Vagina (tissue), 2 donors: ENCODE measurements around the gene TXLNA. TPM values are rescaled to one million over a fixed set of nuclear protein-coding genes. Genes with fewer than 3 reads are reported as not detected.

Experiments used
- DNase-seq, 2 donors: peaks; one replicate each; pipeline ENCODE4 v3.0.0-alpha.2; 2017; ENCODE audit errors: extremely low spot score in 2 of 2
- H3K27ac ChIP-seq: fragments of 200-600 bp; sonication (generic); one replicate; pipeline ENCODE4 v1.5.1; 2019
- H3K27me3 ChIP-seq: fragments of 200-600 bp; sonication (generic); one replicate; pipeline ENCODE4 v1.5.1; 2019
- H3K36me3 ChIP-seq, 2 donors: fragments of 200-600 bp; sonication (generic); one replicate each; pipeline ENCODE4 v1.5.1; 2017 to 2019
- H3K4me1 ChIP-seq: fragments of 200-600 bp; sonication (generic); one replicate; pipeline ENCODE4 v1.5.1; 2019
- H3K4me3 ChIP-seq, 2 donors: fragments of 200-600 bp; sonication (generic); 1 replicate in 1 of 2; 2 replicates in 1 of 2; pipeline ENCODE4 v1.5.1; 2016 to 2019
- H3K9me3 ChIP-seq: fragments of 200-600 bp; sonication (generic); one replicate; pipeline ENCODE4 v1.5.1; 2019
- CTCF ChIP-seq, 3 experiments: fragments of 450-650 bp in 2 of 3; fragments of 200-600 bp in 1 of 3; sonication (generic) in 1 of 3; IDR thresholded peaks; one replicate each; pipeline ENCODE4 v1.5.1; 2017 to 2019; ENCODE audit warnings: antibody characterized with exemption in 3 of 3, mild to moderate bottlenecking in 2 of 3, moderate library complexity in 2 of 3
- POLR2A ChIP-seq, 2 donors: fragments of 450-650 bp; IDR thresholded peaks; one replicate each; pipeline ENCODE4 v1.6.1; 2017; ENCODE audit warnings: antibody characterized with exemption in 2 of 2, mild to moderate bottlenecking in 2 of 2, moderate library complexity in 2 of 2
- POLR2AphosphoS5 ChIP-seq, 2 donors: sonication (generic); formaldehyde crosslinking; IDR thresholded peaks; one replicate each; pipeline ENCODE4 v1.9.0; 2017; ENCODE audit warnings: antibody characterized with exemption in 2 of 2, mild to moderate bottlenecking in 2 of 2, low read depth in 1 of 2; ENCODE audit not compliant: insufficient read depth in 1 of 2
- intact Hi-C: fragments of 100-400 bp; cut with DNase I; formaldehyde crosslinking; loops from one replicate; pipeline ENCODE4 v1.15.1; 2023
- total RNA-seq: library from RNA; depleted of rRNA; stranded (reverse); fragments of >200 nt; gene quantifications from one replicate; pipeline ENCODE4 v1.2.3, GENCODE V29; 2016

Gene TXLNA
- total RNA-seq, 1 donor from 2014 or later = 45.7 TPM

- peak overlapping the region; percentile 66 to 67 for H3K4me3 ChIP-seq
- H3K36me3 ChIP-seq = peaks cover 0 to 31% of the 10 kb centered on the region in 2 donors
- H3K27ac ChIP-seq = peak overlapping the region; percentile 89
- H3K4me1 ChIP-seq = peaks cover 55% of the 10 kb centered on the region
- TF ChIP-seq POLR2A (IDR thresholded peaks at IDR 0.05) = no peak
- TF ChIP-seq CTCF (IDR thresholded peaks at IDR 0.05) = no peak
- TF ChIP-seq POLR2AphosphoS5 (IDR thresholded peaks at IDR 0.05; ENCODE audit: insufficient read depth in 1 of 2, low read depth in 1 of 2) = no peak
- no peaks in the 10 kb centered on the region for H3K9me3 ChIP-seq
- DNase-seq = no peak
- intact Hi-C loops = no loop called here
- no peaks in the 10 kb centered on the region for H3K27me3 ChIP-seq
Measured at GRCh38 chr1:32180186-32181060, 948 bp downstream of the TXLNA start.

GRCh38 chr1:32181065-32181464 lies 1.6 kb downstream of the TXLNA start:
- peaks cover 55% of the 10 kb centered on the region for H3K4me1 ChIP-seq
- H3K36me3 ChIP-seq = peaks cover 0 to 35% of the 10 kb centered on the region in 2 donors
- no peaks in the 10 kb centered on the region for H3K27me3 ChIP-seq
- intact Hi-C loops = no loop called here
- H3K4me3 ChIP-seq = peak overlapping the region; percentile 66 to 67
- no peak for DNase-seq
- no peaks in the 10 kb centered on the region for H3K9me3 ChIP-seq
- no peak for TF ChIP-seq POLR2AphosphoS5 (IDR thresholded peaks at IDR 0.05; ENCODE audit: insufficient read depth in 1 of 2, low read depth in 1 of 2)
- TF ChIP-seq POLR2A (IDR thresholded peaks at IDR 0.05) = no peak
- TF ChIP-seq CTCF (IDR thresholded peaks at IDR 0.05) = no peak
- H3K27ac ChIP-seq = peak overlapping the region; percentile 89

GRCh38 chr1:32181563-32181962 lies 2.1 kb downstream of the TXLNA start:
- Histone ChIP-seq H3K27ac (peak overlapping the region; percentile 89), H3K4me3 (peak overlapping the region; percentile 66 to 67), H3K36me3 (peaks cover 0 to 39% of the 10 kb centered on the region in 2 donors), H3K9me3 (no peaks in the 10 kb centered on the region), H3K4me1 (peaks cover 55% of the 10 kb centered on the region), H3K27me3 (no peaks in the 10 kb centered on the region)
- TF ChIP-seq CTCF (IDR thresholded peaks at IDR 0.05) (no peak), POLR2AphosphoS5 (IDR thresholded peaks at IDR 0.05; ENCODE audit: insufficient read depth in 1 of 2, low read depth in 1 of 2) (no peak), POLR2A (IDR thresholded peaks at IDR 0.05) (no peak)
- intact Hi-C loops = no loop called here
- no peak for DNase-seq

GRCh38 chr1:32182060-32182459 lies 2.6 kb downstream of the TXLNA start:
- Histone ChIP-seq H3K36me3 (peaks cover 0 to 39% of the 10 kb centered on the region in 2 donors), H3K4me1 (peaks cover 55% of the 10 kb centered on the region), H3K27me3 (no peaks in the 10 kb centered on the region), H3K27ac (no peak overlapping the region), H3K9me3 (no peaks in the 10 kb centered on the region), H3K4me3 (no peak overlapping the region)
- no peak for DNase-seq
- intact Hi-C loops = no loop called here
- TF ChIP-seq POLR2A (IDR thresholded peaks at IDR 0.05) = no peak
- no peak for TF ChIP-seq POLR2AphosphoS5 (IDR thresholded peaks at IDR 0.05; ENCODE audit: insufficient read depth in 1 of 2, low read depth in 1 of 2)
- no peak for TF ChIP-seq CTCF (IDR thresholded peaks at IDR 0.05)

GRCh38 chr1:32184650-32185049 lies 5.2 kb downstream of the TXLNA start:
- H3K36me3 ChIP-seq = peaks cover 0 to 64% of the 10 kb centered on the region in 2 donors
- DNase-seq = no peak
- no peak overlapping the region for H3K27ac ChIP-seq
- no peaks in the 10 kb centered on the region for H3K9me3 ChIP-seq
- TF ChIP-seq POLR2A (IDR thresholded peaks at IDR 0.05) (no peak), CTCF (IDR thresholded peaks at IDR 0.05) (no peak), POLR2AphosphoS5 (IDR thresholded peaks at IDR 0.05; ENCODE audit: insufficient read depth in 1 of 2, low read depth in 1 of 2) (no peak)
- no peaks in the 10 kb centered on the region for H3K27me3 ChIP-seq
- no peak overlapping the region for H3K4me3 ChIP-seq
- intact Hi-C loops = no loop called here
- peaks cover 49% of the 10 kb centered on the region for H3K4me1 ChIP-seq
